ENCODE measurements around the gene ZNF574.
A peak's percentile ranks its signal among the peaks of the same experiment; 100 is the strongest.

Gene ZNF574

GRCh38 chr19:42053037-42053935 is 22.7 kb upstream of the ZNF574 start:
- DNase-seq (ENCODE audit: insufficient read length, low spot score) (no peak), FAIRE-seq (no peak)

GRCh38 chr19:42054205-42054604 is 21.8 kb upstream of the ZNF574 start:
- FAIRE-seq = no peak
- DNase-seq (ENCODE audit: insufficient read length, low spot score) = no peak

- no peak for FAIRE-seq
Measured at GRCh38 chr19:42057846-42058245, 18.1 kb upstream of the ZNF574 start.

GRCh38 chr19:42059196-42059595 is 16.8 kb upstream of the ZNF574 start:
- DNase-seq (ENCODE audit: insufficient read length, low spot score) (no peak), FAIRE-seq (no peak)

More at GRCh38 chr19:42057846-42058245, 18.1 kb upstream of the ZNF574 start:
- DNase-seq (ENCODE audit: insufficient read length, low spot score) = no peak

GRCh38 chr19:42060117-42060516 is 15.8 kb upstream of the ZNF574 start:
- no peak for FAIRE-seq
- no peak for DNase-seq (ENCODE audit: insufficient read length, low spot score)

- FAIRE-seq (no peak), DNase-seq (ENCODE audit: insufficient read length, low spot score) (no peak)
Measured at GRCh38 chr19:42062381-42062780, 13.6 kb upstream of the ZNF574 start.

- no peak for DNase-seq (ENCODE audit: insufficient read length, low spot score)
- FAIRE-seq = no peak
Measured at GRCh38 chr19:42064432-42064831, 11.5 kb upstream of the ZNF574 start.

- DNase-seq (ENCODE audit: insufficient read length, low spot score) (no peak), FAIRE-seq (no peak)
Measured at GRCh38 chr19:42065051-42065450, 10.9 kb upstream of the ZNF574 start.

GRCh38 chr19:42065511-42065910 is 10.5 kb upstream of the ZNF574 start:
- DNase-seq (ENCODE audit: insufficient read length, low spot score) (no peak), FAIRE-seq (no peak)

GRCh38 chr19:42066075-42066754 is 9.8 kb upstream of the ZNF574 start:
- no peak for DNase-seq (ENCODE audit: insufficient read length, low spot score)
- no peak for FAIRE-seq

- DNase-seq (ENCODE audit: insufficient read length, low spot score) (no peak), FAIRE-seq (no peak)
Measured at GRCh38 chr19:42067315-42067888, 8.6 kb upstream of the ZNF574 start.

- FAIRE-seq = no peak
Measured at GRCh38 chr19:42068361-42068755, 7.6 kb upstream of the ZNF574 start.

GRCh38 chr19:42068756-42069571 is 7.0 kb upstream of the ZNF574 start:
- no peak for DNase-seq (ENCODE audit: insufficient read length, low spot score)
- FAIRE-seq = no peak

More at GRCh38 chr19:42068361-42068755, 7.6 kb upstream of the ZNF574 start:
- DNase-seq (ENCODE audit: insufficient read length, low spot score) = no peak

GRCh38 chr19:42069619-42070351 is 6.2 kb upstream of the ZNF574 start, which contains the start of gene GRIK5:
GRIK5 (minus strand) TSS chr19:42070206; CDS start chr19:42065770, 4,436 bp downstream.
- FAIRE-seq (no peak), DNase-seq (ENCODE audit: insufficient read length, low spot score) (no peak)

- FAIRE-seq = no peak
- DNase-seq (ENCODE audit: insufficient read length, low spot score) = no peak
Measured at GRCh38 chr19:42071247-42071646, 4.7 kb upstream of the ZNF574 start.

GRCh38 chr19:42074513-42075363 is 1.2 kb upstream of the ZNF574 start:
- DNase-seq (ENCODE audit: insufficient read length, low spot score) = peak; percentile 58
- FAIRE-seq = peak; percentile 20

GRCh38 chr19:42075364-42075615 is 676 bp upstream of the ZNF574 start:
- FAIRE-seq (no peak), DNase-seq (ENCODE audit: insufficient read length, low spot score) (no peak)

GRCh38 chr19:42076380-42076944 is 496 bp downstream of the ZNF574 start:
- FAIRE-seq = no peak
- DNase-seq (ENCODE audit: insufficient read length, low spot score) = no peak

- DNase-seq (ENCODE audit: insufficient read length, low spot score) (no peak), FAIRE-seq (no peak)
Measured at GRCh38 chr19:42078058-42078457, 2.1 kb downstream of the ZNF574 start.

Measured in HTR-8/SVneo (cell line).